Osteocyte (in vitro differentiated cells): ENCODE data around the gene LRRC9. TPM values are rescaled to one million over a fixed set of nuclear protein-coding genes. Genes with fewer than 3 reads are reported as not detected.
A peak's percentile ranks its signal among the peaks of the same experiment; 100 is the strongest.

Experiments
- DNase-seq: peaks from one replicate; pipeline ENCODE4 v3.0.0; 2021; ENCODE audit warnings: mixed read lengths; ENCODE audit not compliant: unreplicated experiment; ENCODE audit errors: extremely low spot score
- H3K27ac Mint-ChIP-seq: one replicate; pipeline ENCODE4 v1.8.0; 2021; ENCODE audit warnings: mild to moderate bottlenecking, mixed read lengths; ENCODE audit not compliant: unreplicated experiment
- H3K27me3 Mint-ChIP-seq: one replicate; pipeline ENCODE4 v1.8.0; 2021; ENCODE audit warnings: mixed read lengths; ENCODE audit not compliant: unreplicated experiment
- H3K36me3 Mint-ChIP-seq: one replicate; pipeline ENCODE4 v1.8.0; 2021; ENCODE audit warnings: mixed read lengths; ENCODE audit not compliant: unreplicated experiment
- H3K4me1 Mint-ChIP-seq: one replicate; pipeline ENCODE4 v1.8.0; 2021; ENCODE audit warnings: mixed read lengths; ENCODE audit not compliant: unreplicated experiment
- H3K4me3 Mint-ChIP-seq: one replicate; pipeline ENCODE4 v1.8.0; 2021; ENCODE audit warnings: mild to moderate bottlenecking, moderate library complexity, mixed read lengths; ENCODE audit not compliant: unreplicated experiment
- H3K9me3 Mint-ChIP-seq: one replicate; pipeline ENCODE4 v1.8.0; 2021; ENCODE audit warnings: mixed read lengths; ENCODE audit not compliant: unreplicated experiment
- CTCF ChIP-seq: fragments of 200-600 bp; sonication (generic); IDR thresholded peaks from 2 replicates; pipeline ENCODE4 v1.5.0; 2021; ENCODE audit warnings: antibody characterized with exemption, mild to moderate bottlenecking, moderate library complexity
- total RNA-seq: library from RNA; stranded (reverse); gene quantifications from 2 replicates; pipeline ENCODE4 v1.2.1, GENCODE V29; 2021

LRRC9 gene
- total RNA-seq, 1 donor from 2014 or later: not detected

GRCh38 chr14:60085693-60086092 lies 165.7 kb downstream of the LRRC9 start:
- Mint-ChIP-seq H3K27me3 (peaks cover 22% of the 10 kb centered on the region), H3K27ac (no peak overlapping the region), H3K4me1 (peaks cover 2% of the 10 kb centered on the region)

GRCh38 chr14:60087668-60088067 lies 167.7 kb downstream of the LRRC9 start:
- H3K4me1 Mint-ChIP-seq: peaks cover 6% of the 10 kb centered on the region
- H3K27me3 Mint-ChIP-seq: peaks cover 13% of the 10 kb centered on the region
- no peaks in the 10 kb centered on the region for H3K9me3 Mint-ChIP-seq
- TF ChIP-seq CTCF: no peak
- H3K27ac Mint-ChIP-seq: no peak overlapping the region
- H3K36me3 Mint-ChIP-seq: peaks cover 2% of the 10 kb centered on the region
- DNase-seq: no peak
- no peak overlapping the region for H3K4me3 Mint-ChIP-seq

More at GRCh38 chr14:60085693-60086092, 165.7 kb downstream of the LRRC9 start:
- TF ChIP-seq CTCF: no peak
- no peak for DNase-seq
- Mint-ChIP-seq H3K36me3 (peaks cover 2% of the 10 kb centered on the region), H3K4me3 (no peak overlapping the region), H3K9me3 (no peaks in the 10 kb centered on the region)

GRCh38 chr14:60089221-60089620 lies 169.3 kb downstream of the LRRC9 start:
- peaks cover 17% of the 10 kb centered on the region for H3K4me1 Mint-ChIP-seq
- no peak overlapping the region for H3K4me3 Mint-ChIP-seq
- DNase-seq: no peak
- peaks cover 9% of the 10 kb centered on the region for H3K27me3 Mint-ChIP-seq
- no peaks in the 10 kb centered on the region for H3K9me3 Mint-ChIP-seq
- no peak overlapping the region for H3K27ac Mint-ChIP-seq
- TF ChIP-seq CTCF: no peak
- H3K36me3 Mint-ChIP-seq: peaks cover 2% of the 10 kb centered on the region

- Mint-ChIP-seq H3K27me3 (no peaks in the 10 kb centered on the region), H3K27ac (peak overlapping the region; percentile 94), H3K9me3 (no peaks in the 10 kb centered on the region), H3K36me3 (no peaks in the 10 kb centered on the region), H3K4me3 (peak overlapping the region; percentile 90), H3K4me1 (peaks cover 33% of the 10 kb centered on the region)
- DNase-seq: no peak
- TF ChIP-seq CTCF: no peak
Measured at GRCh38 chr14:60090864-60091519, 171.0 kb downstream of the LRRC9 start.

GRCh38 chr14:60091550-60092525 lies 171.9 kb downstream of the LRRC9 start, which contains the start of gene PCNX4:
Gene PCNX4 (plus strand): TSS chr14:60091923. CDS start chr14:60107639, 15,716 bp downstream.
- Mint-ChIP-seq H3K4me1 (peaks cover 34% of the 10 kb centered on the region), H3K36me3 (no peaks in the 10 kb centered on the region), H3K4me3 (peak within 1 kb of the TSS; percentile 90), H3K27ac (peak within 1 kb of the TSS; percentile 94), H3K27me3 (no peaks in the 10 kb centered on the region), H3K9me3 (no peaks in the 10 kb centered on the region)
- TF ChIP-seq CTCF: no peak
- peak; percentile 98 for DNase-seq
